Hepatocyte (in vitro differentiated cells): Measurements from ENCODE around the gene ASXL2.

ENCODE experiments used
- EZH2 ChIP-seq: fragments of 200-600 bp; sonication (generic); IDR thresholded peaks from 2 replicates; pipeline ENCODE4 v1.6.1; 2016; ENCODE audit warnings: antibody characterized with exemption, mild to moderate bottlenecking, borderline replicate concordance
- EZH2phosphoT487 ChIP-seq: fragments of 200-600 bp; sonication (generic); IDR thresholded peaks from one replicate; pipeline ENCODE4 v1.6.1; 2018; ENCODE audit warnings: antibody characterized with exemption, mild to moderate bottlenecking, low read depth, moderate library complexity; ENCODE audit not compliant: unreplicated experiment, severe bottlenecking
- TF ChIP-seq, protein P1 (sequence below): fragments of 200-600 bp; sonication (generic); IDR thresholded peaks from 2 replicates; pipeline ENCODE4 v1.5.1; 2016; ENCODE audit warnings: antibody characterized with exemption, mild to moderate bottlenecking; ENCODE audit not compliant: poor library complexity

DNA sequence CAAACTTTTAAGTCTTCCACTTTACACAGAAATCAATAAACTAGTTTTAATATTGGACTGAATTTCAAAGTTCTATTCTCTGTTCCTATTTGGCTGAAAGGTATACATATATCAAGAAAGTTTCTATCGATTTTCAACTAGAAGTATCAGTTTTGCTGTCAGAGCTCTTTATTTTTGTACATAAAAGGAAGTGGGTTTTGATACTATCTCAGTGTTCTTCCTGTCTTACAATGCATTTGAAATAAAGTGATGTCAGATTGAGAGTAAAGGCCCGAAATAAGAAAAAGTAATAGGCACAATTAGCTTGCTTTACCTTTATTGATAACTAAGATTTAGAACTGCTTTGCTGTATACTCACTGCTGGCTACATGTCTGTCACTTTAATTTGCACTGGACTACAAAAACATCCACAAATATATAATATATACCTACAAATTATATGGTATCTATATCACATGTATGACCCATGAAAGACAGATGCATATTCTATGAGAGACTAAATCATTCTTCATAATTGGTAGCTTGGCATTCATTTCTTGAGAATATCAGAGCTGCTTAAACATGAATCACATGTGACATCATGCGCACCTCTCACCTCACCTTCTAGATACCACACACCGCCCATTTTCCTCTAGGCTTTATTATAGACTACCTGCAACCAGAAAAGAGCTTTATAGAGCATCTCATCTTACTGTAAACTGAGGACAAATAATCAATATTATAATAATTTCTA, 83.6 kb downstream of the ASXL2 start:
- TF ChIP-seq, protein P1, sequence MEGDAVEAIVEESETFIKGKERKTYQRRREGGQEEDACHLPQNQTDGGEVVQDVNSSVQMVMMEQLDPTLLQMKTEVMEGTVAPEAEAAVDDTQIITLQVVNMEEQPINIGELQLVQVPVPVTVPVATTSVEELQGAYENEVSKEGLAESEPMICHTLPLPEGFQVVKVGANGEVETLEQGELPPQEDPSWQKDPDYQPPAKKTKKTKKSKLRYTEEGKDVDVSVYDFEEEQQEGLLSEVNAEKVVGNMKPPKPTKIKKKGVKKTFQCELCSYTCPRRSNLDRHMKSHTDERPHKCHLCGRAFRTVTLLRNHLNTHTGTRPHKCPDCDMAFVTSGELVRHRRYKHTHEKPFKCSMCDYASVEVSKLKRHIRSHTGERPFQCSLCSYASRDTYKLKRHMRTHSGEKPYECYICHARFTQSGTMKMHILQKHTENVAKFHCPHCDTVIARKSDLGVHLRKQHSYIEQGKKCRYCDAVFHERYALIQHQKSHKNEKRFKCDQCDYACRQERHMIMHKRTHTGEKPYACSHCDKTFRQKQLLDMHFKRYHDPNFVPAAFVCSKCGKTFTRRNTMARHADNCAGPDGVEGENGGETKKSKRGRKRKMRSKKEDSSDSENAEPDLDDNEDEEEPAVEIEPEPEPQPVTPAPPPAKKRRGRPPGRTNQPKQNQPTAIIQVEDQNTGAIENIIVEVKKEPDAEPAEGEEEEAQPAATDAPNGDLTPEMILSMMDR: no peak
- TF ChIP-seq EZH2 (no peak), EZH2phosphoT487 (no peak)
